Stimulated activated CD8-positive, alpha-beta memory T cell treated with anti-CD3 and anti-CD28 coated beads, Interleukin-12 subunit alpha, Interleukin-12 subunit beta, amount 100 ng/mL, for 24 hours (primary cell): ENCODE data around the gene NUP85.
"Not testable (repeated sequence)": the region's sequence is repeated elsewhere in the genome, so short reads cannot be mapped to it uniquely, and the experiment has no call there.

ENCODE experiments used
- DNase-seq: peaks from one replicate; pipeline ENCODE4 v3.0.0-alpha.2; 2020; ENCODE audit errors: extremely low read depth

Gene NUP85

GRCh38 chr17:75205793-75206163 is 299 bp downstream of the NUP85 start:
- no peak for DNase-seq

GRCh38 chr17:75207050-75207407 is 1.6 kb downstream of the NUP85 start:
- not testable (repeated sequence) for DNase-seq

- DNase-seq = no peak
Measured at GRCh38 chr17:75207760-75208159, 2.3 kb downstream of the NUP85 start.

GRCh38 chr17:75208161-75208560 is 2.7 kb downstream of the NUP85 start:
- no peak for DNase-seq

GRCh38 chr17:75209061-75209460 is 3.6 kb downstream of the NUP85 start:
- DNase-seq = no peak

- no peak for DNase-seq
Measured at GRCh38 chr17:75218131-75218530, 12.7 kb downstream of the NUP85 start.

- no peak for DNase-seq
Measured at GRCh38 chr17:75219815-75220214, 14.3 kb downstream of the NUP85 start.

- DNase-seq = no peak
Measured at GRCh38 chr17:75225016-75225415, 19.5 kb downstream of the NUP85 start.

- no peak for DNase-seq
Measured at GRCh38 chr17:75227729-75228128, 22.2 kb downstream of the NUP85 start.

GRCh38 chr17:75228305-75228704 is 22.8 kb downstream of the NUP85 start:
- no peak for DNase-seq

GRCh38 chr17:75228847-75229246 is 23.4 kb downstream of the NUP85 start:
- DNase-seq = no peak

GRCh38 chr17:75231071-75231470 is 25.6 kb downstream of the NUP85 start:
- DNase-seq = no peak

GRCh38 chr17:75231741-75232464 is 26.4 kb downstream of the NUP85 start:
- no peak for DNase-seq

- no peak for DNase-seq
Measured at GRCh38 chr17:75232786-75233185, 27.3 kb downstream of the NUP85 start.

GRCh38 chr17:75237100-75238014 is 31.9 kb downstream of the NUP85 start:
- DNase-seq = no peak

GRCh38 chr17:75238020-75238580 is 32.6 kb downstream of the NUP85 start:
- DNase-seq = no peak

- DNase-seq = no peak
Measured at GRCh38 chr17:75238684-75239191, 33.3 kb downstream of the NUP85 start.

GRCh38 chr17:75239214-75239613 is 33.7 kb downstream of the NUP85 start:
- no peak for DNase-seq

- DNase-seq = no peak
Measured at GRCh38 chr17:75239778-75240393, 34.4 kb downstream of the NUP85 start.

- DNase-seq = no peak
Measured at GRCh38 chr17:75240394-75241142, 35.1 kb downstream of the NUP85 start.

GRCh38 chr17:75241143-75241430 is 35.6 kb downstream of the NUP85 start:
- DNase-seq = no peak

- no peak for DNase-seq
Measured at GRCh38 chr17:75241502-75241901, 36.0 kb downstream of the NUP85 start.
